ENCODE results near the gene FKBP15. TPM values are rescaled to one million over a fixed set of nuclear protein-coding genes. Genes with fewer than 3 reads are reported as not detected.

FKBP15 gene
- polyA plus RNA-seq, 1 of the 3 experiments (the other 2 are of a cell fraction): 13.9 TPM

DNA sequence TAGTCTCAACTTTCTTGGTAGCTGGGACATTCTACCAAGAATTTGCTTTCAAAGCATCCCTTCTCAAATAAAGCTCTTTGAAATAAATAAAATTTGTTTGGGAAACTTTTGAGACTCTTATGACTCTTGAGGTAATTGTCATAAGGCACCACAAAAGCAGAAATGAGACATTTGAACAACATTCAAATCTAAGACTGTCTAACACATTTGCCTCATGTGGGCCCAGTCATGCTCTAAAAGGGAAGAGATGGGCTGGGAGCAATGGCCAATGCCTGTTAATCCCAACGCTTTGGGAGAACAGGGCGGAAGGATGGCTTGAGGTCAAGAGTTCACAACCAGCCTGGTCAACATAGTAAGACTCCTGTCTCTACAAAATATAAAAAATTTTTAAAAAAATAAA is 43.8 kb downstream of the FKBP15 start:
- H3K9me3 ChIP-seq: no peaks in the 10 kb centered on the region
- H3K27me3 ChIP-seq (ENCODE audit: insufficient read depth): no peaks in the 10 kb centered on the region
- no peak overlapping the region for H3K4me3 ChIP-seq (ENCODE audit: low read depth in 2 of 2, low read length in 1 of 2)
- H3K4me1 ChIP-seq (ENCODE audit: control insufficient read depth in 1 of 2, insufficient read depth in 2 of 2, low read depth in 1 of 2, low read length in 1 of 2): no peaks in the 10 kb centered on the region
- no peak overlapping the region for H3K27ac ChIP-seq (ENCODE audit: low read depth in 2 of 2, low read length in 1 of 2)
- no peaks in the 10 kb centered on the region for H4K20me1 ChIP-seq (ENCODE audit: insufficient read depth)
- WGBS (ENCODE audit: low lambda C conversion rate): 93% methylated on average over 2 of the region's 2 CpGs
- peaks cover 4% of the 10 kb centered on the region for H3F3A ChIP-seq (replicated peaks; ENCODE audit: insufficient read depth)
- H2AFZ ChIP-seq (ENCODE audit: low read depth): no peak overlapping the region
- ChIA-PET CTCF (interaction anchor here (2.2 kb wide), 1 partner anchor 13 kb away, joined by 10 read pairs; no protein-coding TSS in a partner anchor), POLR2A (no interaction called here)
- H3K4me2 ChIP-seq: no peak overlapping the region
- no peak for DNase-seq
- TF ChIP-seq, protein P1, sequence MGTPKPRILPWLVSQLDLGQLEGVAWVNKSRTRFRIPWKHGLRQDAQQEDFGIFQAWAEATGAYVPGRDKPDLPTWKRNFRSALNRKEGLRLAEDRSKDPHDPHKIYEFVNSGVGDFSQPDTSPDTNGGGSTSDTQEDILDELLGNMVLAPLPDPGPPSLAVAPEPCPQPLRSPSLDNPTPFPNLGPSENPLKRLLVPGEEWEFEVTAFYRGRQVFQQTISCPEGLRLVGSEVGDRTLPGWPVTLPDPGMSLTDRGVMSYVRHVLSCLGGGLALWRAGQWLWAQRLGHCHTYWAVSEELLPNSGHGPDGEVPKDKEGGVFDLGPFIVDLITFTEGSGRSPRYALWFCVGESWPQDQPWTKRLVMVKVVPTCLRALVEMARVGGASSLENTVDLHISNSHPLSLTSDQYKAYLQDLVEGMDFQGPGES (IDR thresholded peaks at IDR 0.05; ENCODE audit: low read depth, low read length): no peak
- TF ChIP-seq, protein P2, sequence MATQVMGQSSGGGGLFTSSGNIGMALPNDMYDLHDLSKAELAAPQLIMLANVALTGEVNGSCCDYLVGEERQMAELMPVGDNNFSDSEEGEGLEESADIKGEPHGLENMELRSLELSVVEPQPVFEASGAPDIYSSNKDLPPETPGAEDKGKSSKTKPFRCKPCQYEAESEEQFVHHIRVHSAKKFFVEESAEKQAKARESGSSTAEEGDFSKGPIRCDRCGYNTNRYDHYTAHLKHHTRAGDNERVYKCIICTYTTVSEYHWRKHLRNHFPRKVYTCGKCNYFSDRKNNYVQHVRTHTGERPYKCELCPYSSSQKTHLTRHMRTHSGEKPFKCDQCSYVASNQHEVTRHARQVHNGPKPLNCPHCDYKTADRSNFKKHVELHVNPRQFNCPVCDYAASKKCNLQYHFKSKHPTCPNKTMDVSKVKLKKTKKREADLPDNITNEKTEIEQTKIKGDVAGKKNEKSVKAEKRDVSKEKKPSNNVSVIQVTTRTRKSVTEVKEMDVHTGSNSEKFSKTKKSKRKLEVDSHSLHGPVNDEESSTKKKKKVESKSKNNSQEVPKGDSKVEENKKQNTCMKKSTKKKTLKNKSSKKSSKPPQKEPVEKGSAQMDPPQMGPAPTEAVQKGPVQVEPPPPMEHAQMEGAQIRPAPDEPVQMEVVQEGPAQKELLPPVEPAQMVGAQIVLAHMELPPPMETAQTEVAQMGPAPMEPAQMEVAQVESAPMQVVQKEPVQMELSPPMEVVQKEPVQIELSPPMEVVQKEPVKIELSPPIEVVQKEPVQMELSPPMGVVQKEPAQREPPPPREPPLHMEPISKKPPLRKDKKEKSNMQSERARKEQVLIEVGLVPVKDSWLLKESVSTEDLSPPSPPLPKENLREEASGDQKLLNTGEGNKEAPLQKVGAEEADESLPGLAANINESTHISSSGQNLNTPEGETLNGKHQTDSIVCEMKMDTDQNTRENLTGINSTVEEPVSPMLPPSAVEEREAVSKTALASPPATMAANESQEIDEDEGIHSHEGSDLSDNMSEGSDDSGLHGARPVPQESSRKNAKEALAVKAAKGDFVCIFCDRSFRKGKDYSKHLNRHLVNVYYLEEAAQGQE (IDR thresholded peaks at IDR 0.05; ENCODE audit: low read depth, low read length): no peak
- TF ChIP-seq EP300 (IDR thresholded peaks at IDR 0.05; ENCODE audit: borderline replicate concordance in 1 of 2, low read depth in 1 of 2, low read length in 1 of 2): no peak
- no peak for TF ChIP-seq GABPA (IDR thresholded peaks at IDR 0.05; ENCODE audit: low read depth)
- TF ChIP-seq, protein P3, sequence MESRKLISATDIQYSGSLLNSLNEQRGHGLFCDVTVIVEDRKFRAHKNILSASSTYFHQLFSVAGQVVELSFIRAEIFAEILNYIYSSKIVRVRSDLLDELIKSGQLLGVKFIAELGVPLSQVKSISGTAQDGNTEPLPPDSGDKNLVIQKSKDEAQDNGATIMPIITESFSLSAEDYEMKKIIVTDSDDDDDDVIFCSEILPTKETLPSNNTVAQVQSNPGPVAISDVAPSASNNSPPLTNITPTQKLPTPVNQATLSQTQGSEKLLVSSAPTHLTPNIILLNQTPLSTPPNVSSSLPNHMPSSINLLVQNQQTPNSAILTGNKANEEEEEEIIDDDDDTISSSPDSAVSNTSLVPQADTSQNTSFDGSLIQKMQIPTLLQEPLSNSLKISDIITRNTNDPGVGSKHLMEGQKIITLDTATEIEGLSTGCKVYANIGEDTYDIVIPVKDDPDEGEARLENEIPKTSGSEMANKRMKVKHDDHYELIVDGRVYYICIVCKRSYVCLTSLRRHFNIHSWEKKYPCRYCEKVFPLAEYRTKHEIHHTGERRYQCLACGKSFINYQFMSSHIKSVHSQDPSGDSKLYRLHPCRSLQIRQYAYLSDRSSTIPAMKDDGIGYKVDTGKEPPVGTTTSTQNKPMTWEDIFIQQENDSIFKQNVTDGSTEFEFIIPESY (IDR thresholded peaks at IDR 0.05; ENCODE audit: borderline replicate concordance, low read depth): no peak
- TF ChIP-seq, protein P4, sequence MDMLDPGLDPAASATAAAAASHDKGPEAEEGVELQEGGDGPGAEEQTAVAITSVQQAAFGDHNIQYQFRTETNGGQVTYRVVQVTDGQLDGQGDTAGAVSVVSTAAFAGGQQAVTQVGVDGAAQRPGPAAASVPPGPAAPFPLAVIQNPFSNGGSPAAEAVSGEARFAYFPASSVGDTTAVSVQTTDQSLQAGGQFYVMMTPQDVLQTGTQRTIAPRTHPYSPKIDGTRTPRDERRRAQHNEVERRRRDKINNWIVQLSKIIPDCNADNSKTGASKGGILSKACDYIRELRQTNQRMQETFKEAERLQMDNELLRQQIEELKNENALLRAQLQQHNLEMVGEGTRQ (IDR thresholded peaks at IDR 0.05; ENCODE audit: borderline replicate concordance, low read depth, low read length): no peak
- no peaks in the 10 kb centered on the region for H3K9me2 ChIP-seq
- H3K9ac ChIP-seq: no peak overlapping the region
- peaks cover 52 to 81% of the 10 kb centered on the region in 2 experiments for H3K36me3 ChIP-seq (replicated peaks in 1 of 2; ENCODE audit: control insufficient read depth in 1 of 2, insufficient read depth in 2 of 2, low read length in 1 of 2)
- H3K79me2 ChIP-seq (ENCODE audit: insufficient read depth): no peaks in the 10 kb centered on the region

DNA sequence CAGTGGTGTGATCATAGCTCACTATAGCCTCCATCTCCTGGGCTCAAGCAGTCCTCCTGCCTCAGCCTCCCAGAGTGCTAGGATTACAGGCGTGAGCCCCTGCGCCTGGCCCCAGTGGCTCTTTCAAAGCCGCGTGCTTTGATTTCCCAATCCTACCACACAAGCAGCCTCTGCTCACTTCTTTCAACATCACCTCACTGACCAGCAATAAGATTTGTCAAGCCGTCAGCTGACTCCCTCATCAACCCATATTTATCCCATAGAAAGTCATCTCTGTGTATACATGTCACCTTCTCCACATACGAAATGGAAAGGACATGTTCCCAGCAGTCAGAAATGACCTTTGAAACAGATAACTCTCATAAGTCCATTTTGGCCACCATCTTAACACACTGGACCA is 44.3 kb downstream of the FKBP15 start:
- H3K27me3 ChIP-seq (ENCODE audit: insufficient read depth): no peaks in the 10 kb centered on the region
- H3F3A ChIP-seq (replicated peaks; ENCODE audit: insufficient read depth): peaks cover 4% of the 10 kb centered on the region
- no peak overlapping the region for H3K27ac ChIP-seq (ENCODE audit: low read depth in 2 of 2, low read length in 1 of 2)
- no peaks in the 10 kb centered on the region for H3K9me2 ChIP-seq
- H3K4me2 ChIP-seq: no peak overlapping the region
- DNase-seq: no peak
- no peaks in the 10 kb centered on the region for H3K9me3 ChIP-seq
- H3K36me3 ChIP-seq (replicated peaks in 1 of 2; ENCODE audit: control insufficient read depth in 1 of 2, insufficient read depth in 2 of 2, low read length in 1 of 2): peaks cover 50 to 77% of the 10 kb centered on the region in 2 experiments
- H3K4me3 ChIP-seq (ENCODE audit: low read depth in 2 of 2, low read length in 1 of 2): no peak overlapping the region
- H3K79me2 ChIP-seq (ENCODE audit: insufficient read depth): no peaks in the 10 kb centered on the region
- no peak overlapping the region for H3K9ac ChIP-seq
- no peak overlapping the region for H2AFZ ChIP-seq (ENCODE audit: low read depth)
- no peaks in the 10 kb centered on the region for H3K4me1 ChIP-seq (ENCODE audit: control insufficient read depth in 1 of 2, insufficient read depth in 2 of 2, low read depth in 1 of 2, low read length in 1 of 2)
- no peaks in the 10 kb centered on the region for H4K20me1 ChIP-seq (ENCODE audit: insufficient read depth)
- CTCF ChIA-PET: interaction anchor here (2.2 kb wide), 1 partner anchor 14 kb away, joined by 10 read pairs; no protein-coding TSS in a partner anchor
- POLR2A ChIA-PET: interaction anchor here (1.2 kb wide), 1 partner anchor 14 kb away, joined by 4 read pairs; no protein-coding TSS in a partner anchor
- 98% methylated on average over 6 of the region's 6 CpGs for WGBS (ENCODE audit: low lambda C conversion rate)
- TF ChIP-seq CHD2 (IDR thresholded peaks at IDR 0.05; ENCODE audit: low read length, partially characterized antibody) (no peak), FOSL2 (IDR thresholded peaks at IDR 0.05; ENCODE audit: borderline replicate concordance, low read depth) (no peak), NRF1 (IDR thresholded peaks at IDR 0.05; ENCODE audit: low read depth, low read length) (no peak)
- TF ChIP-seq, protein P5, sequence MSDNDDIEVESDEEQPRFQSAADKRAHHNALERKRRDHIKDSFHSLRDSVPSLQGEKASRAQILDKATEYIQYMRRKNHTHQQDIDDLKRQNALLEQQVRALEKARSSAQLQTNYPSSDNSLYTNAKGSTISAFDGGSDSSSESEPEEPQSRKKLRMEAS (IDR thresholded peaks at IDR 0.05; ENCODE audit: low read depth): no peak
- TF ChIP-seq, protein P2 (IDR thresholded peaks at IDR 0.05; ENCODE audit: low read depth, low read length): no peak
- TF ChIP-seq, protein P6, sequence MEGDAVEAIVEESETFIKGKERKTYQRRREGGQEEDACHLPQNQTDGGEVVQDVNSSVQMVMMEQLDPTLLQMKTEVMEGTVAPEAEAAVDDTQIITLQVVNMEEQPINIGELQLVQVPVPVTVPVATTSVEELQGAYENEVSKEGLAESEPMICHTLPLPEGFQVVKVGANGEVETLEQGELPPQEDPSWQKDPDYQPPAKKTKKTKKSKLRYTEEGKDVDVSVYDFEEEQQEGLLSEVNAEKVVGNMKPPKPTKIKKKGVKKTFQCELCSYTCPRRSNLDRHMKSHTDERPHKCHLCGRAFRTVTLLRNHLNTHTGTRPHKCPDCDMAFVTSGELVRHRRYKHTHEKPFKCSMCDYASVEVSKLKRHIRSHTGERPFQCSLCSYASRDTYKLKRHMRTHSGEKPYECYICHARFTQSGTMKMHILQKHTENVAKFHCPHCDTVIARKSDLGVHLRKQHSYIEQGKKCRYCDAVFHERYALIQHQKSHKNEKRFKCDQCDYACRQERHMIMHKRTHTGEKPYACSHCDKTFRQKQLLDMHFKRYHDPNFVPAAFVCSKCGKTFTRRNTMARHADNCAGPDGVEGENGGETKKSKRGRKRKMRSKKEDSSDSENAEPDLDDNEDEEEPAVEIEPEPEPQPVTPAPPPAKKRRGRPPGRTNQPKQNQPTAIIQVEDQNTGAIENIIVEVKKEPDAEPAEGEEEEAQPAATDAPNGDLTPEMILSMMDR (IDR thresholded peaks at IDR 0.05): no peak

Data from SK-N-SH (cell line).